ENCODE measurements around the gene PDZD2.
"Not testable (repeated sequence)": the region's sequence is repeated elsewhere in the genome, so short reads cannot be mapped to it uniquely, and the experiment has no call there.

Gene PDZD2

DNA sequence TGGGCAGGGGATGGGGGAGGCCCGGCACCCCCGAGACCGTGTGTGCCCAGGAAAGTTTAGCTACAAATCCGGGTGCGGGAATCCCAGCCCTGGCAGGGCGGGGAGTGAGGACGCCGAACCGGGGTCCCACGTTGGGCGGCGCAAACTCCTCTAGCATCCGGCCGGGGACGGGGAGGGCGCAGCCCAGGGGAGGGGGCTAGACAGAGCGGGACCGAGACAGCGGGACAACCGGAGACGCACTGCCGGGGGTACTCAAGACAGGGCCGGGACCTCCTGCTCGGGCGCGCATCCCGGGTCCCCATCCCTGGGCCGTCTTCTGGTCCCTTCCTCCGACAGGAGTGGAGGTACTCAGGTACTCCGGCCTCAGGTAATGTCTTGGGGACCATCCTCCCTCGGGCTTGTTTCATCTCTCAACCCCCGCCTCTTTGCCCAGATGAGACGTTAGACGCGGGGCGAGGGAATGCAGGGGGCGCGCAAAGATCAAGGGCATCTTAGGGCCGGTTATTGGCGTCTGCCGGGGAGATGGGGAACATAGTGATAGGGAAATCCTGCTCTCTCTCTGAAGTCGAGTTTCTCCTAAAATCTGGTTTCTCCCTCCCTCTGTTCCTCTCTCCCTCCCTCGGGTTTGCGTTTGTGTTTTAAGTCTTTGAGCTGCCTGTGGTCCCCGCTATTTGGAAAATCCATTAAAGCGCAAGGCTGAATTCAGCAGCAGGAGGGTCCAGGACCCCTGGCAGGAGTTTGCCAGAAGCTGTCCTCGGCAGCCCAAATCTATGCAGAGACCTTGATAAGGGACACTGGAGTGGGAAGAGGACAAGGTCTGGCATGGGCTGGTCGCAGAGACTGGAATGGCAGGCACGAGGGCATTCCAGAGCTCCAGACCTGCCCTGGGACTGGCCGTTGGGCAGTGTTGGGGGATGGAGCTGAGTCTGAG, 815 bp downstream of the PDZD2 start:
- DNase-seq = no peak

GRCh38 chr5:31640573-31640972, 1.6 kb downstream of the PDZD2 start:
- DNase-seq = no peak

DNA sequence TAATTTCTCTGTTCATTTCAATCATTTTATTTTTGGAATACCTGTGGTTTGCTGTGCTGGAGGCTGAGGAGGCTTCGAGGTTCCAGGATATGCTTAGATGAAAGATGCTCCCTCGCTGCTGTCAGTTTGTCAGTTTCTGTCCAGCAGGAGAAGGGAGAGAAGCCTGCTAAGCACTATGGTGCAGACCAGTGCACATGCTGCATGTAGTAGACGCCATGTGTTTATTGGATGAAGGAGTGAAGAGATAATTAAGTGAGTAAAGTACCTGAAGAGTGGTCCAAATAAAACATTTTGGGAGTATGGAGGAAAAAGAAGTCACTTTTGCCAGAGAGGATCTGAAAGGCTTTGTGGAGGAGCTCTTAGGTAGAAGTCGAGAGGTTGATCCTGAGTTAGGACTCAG, 2.1 kb downstream of the PDZD2 start:
- no peak for DNase-seq

- no peak for DNase-seq
Observed at GRCh38 chr5:31641575-31641974, 2.6 kb downstream of the PDZD2 start.

- no peak for DNase-seq
Observed at GRCh38 chr5:31645420-31646081, 6.6 kb downstream of the PDZD2 start.

DNA sequence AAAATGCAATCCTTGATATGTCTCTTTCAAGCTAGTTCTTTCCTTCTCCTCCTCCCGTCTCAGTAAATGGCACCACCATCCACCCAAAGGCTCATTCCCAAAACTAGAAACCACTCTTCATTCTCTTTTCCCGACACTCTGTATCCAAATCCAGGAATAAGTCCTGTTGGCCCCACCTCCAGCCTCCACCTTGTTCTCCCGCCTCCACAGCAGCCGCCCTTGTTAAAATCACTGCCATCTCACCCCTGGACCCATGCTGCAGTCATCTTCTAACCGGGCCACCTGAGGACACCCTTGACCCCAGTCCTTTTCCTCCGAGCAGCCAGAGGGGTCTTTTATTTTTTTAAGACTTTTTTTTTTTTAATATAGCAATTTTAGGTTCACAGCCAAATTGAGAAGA, 9.4 kb downstream of the PDZD2 start:
- DNase-seq = no peak

DNA sequence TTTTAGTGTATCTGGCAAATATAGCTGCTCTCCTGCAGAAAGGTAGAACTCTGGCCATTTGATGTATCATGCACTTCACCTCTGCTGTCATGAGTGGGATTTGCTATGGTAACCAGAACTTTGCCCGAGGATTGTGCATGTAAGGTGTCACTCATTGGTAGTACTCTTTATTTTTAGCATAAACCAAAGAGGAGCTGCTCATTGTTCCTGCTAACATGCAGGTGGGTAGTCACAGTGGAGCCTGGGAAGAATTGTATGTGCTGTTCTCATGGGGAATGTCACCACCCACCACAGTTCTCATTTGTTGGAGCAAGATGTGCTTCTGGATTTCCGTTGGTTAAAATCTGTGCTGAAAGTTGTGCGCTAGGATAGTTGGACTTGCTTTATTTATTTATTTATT, 12.3 kb downstream of the PDZD2 start:
- DNase-seq = no peak

GRCh38 chr5:31655491-31655890, 16.6 kb downstream of the PDZD2 start:
- DNase-seq = no peak

- DNase-seq = no peak
Observed at GRCh38 chr5:31656806-31657205, 17.9 kb downstream of the PDZD2 start.

DNA sequence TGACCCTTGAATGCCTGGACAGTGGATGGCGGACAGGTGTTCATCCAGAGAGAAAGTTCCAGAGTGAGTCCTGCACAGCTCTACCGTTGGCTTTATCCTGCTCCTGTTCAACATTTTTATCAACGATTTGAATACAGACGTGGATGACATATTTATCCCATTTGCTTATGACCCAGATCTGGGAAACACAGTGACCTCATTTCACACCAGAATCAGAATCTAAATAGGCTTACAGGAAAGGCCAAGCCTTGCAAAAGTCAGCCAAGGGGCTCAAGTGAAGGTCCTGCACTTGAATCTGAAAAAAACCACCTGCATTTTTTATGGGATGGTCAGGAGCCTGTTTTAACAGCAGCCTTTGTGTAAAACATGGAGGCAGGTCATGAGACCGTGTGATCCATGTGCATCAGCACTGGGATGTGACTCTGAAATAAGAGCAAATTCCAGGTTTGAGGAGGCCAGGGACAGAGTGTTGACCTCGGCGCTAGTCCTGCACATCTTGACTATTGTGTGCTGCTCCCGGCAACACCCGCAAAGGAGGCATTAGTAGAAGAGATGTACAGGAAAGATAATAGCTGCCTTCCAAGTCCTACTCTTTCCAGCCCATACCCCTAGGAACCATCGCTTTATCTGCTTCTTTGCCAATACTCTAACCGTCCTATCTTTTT, 18.5 kb downstream of the PDZD2 start:
- DNase-seq = no peak

- no peak for DNase-seq
Observed at GRCh38 chr5:31661257-31661656, 22.3 kb downstream of the PDZD2 start.

DNA sequence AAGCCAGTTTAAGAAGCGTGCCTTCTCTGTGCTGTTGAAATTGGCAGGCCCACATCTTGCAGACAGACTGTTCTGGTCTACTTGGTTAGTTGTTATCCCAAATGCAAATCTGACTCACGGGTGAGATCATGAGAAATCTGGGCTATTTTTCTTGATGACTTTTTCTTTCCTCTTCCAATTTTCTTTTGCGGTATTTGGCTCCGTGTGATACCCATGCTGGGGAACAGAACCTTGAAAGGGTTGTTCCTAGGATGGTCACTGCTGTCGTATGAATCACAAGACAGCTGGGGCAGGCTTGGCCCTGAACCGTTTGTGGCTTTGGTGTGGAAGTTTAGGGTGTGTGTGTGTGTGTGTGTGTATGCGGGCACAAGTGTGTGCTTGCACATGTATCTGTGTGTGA, 24.6 kb downstream of the PDZD2 start:
- no peak for DNase-seq

GRCh38 chr5:31664566-31664965, 25.6 kb downstream of the PDZD2 start:
- no peak for DNase-seq

DNA sequence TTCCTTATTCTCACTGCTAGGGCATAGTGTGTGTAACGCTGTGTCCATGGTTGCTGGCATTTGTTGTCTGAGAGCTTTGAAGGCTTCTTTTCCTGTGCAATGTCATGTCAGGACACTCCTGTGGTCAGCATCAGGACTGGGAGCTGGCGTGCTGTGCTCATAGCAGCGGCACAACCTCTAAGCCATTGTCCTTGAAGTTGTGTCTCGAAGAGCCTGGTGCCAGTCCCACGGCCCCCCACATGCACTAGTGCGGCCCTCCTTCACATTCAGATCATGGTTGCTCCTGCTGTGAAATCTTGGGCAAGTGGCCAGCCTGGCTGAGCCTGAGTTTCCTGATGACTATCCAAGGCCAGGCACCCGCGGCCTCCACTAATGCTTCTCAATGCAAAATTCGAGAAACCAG, 32.4 kb downstream of the PDZD2 start:
- DNase-seq = no peak

GRCh38 chr5:31674371-31674951, 35.5 kb downstream of the PDZD2 start:
- DNase-seq = no peak

- DNase-seq = no peak
Observed at GRCh38 chr5:31675472-31675871, 36.5 kb downstream of the PDZD2 start.

DNA sequence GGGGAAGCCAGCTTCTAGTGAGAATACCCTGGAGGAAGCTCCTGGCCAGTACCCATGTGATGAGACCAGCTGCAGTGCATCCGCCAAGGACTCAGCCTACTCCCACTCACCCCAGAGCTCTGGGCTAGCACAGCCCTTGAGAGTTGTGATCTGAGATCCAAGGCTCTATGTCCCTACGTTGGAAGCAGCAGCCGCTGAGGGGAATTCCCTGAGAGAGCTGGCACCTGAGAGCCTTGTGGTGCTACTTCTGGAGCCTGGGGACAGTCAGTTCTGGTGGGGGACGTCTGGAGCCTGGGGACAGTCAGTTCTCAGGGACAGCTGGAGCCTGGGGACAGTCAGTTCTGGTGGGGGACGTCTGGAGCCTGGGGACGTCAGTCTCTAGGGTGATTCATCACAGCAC, 39.2 kb downstream of the PDZD2 start:
- DNase-seq = no peak

DNA sequence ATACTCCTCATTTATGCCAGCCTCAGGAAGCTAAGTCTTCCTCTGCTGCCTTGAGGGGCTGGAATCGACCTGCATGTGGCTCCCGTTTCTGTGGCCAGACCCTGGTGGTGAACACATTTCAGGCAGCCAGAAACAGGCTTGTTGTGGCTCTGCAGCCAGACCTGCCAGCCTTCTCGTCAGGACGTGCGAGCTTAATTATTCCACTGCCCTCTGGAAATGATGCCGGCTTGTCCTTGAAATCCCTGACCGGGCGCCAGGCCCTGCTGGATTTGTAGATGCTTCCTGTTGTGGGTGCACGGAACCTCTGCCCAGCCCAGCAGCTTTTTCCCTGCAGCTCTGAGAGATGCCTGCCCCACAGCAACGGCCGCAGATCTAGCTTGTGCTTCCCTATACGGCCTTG, 41.6 kb downstream of the PDZD2 start:
- no peak for DNase-seq

- no peak for DNase-seq
Observed at GRCh38 chr5:31682025-31682424, 43.1 kb downstream of the PDZD2 start.

- DNase-seq = no peak
Observed at GRCh38 chr5:31682851-31683250, 43.9 kb downstream of the PDZD2 start.

- no peak for DNase-seq
Observed at GRCh38 chr5:31688515-31689092, 49.7 kb downstream of the PDZD2 start.

DNA sequence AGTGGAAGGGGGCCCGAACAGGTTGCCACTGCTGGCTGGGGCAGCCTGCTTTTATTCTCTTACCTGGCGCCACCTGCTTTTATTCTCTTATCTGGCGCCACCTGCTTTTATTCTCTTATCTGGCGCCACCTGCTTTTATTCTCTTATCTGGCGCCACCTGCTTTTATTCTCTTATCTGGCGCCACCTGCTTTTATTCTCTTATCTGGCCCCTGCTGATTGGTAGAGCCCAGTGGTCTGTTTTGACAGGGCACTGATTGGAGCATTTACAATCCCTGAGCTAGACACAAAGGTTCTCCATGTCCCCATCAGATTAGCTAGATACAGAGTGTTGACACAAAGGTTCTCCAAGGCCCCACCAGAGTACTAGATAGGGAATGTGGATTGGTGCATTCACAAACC, 52.5 kb downstream of the PDZD2 start:
- DNase-seq = not testable (repeated sequence)

- no peak for DNase-seq
Observed at GRCh38 chr5:31692561-31693221, 53.8 kb downstream of the PDZD2 start.

All from NCI-H1105 treated with DMSO at 0.1 percent for 48 hours (cell line).